ENCODE measurements around the gene PADI1.

The PADI1 gene

DNA sequence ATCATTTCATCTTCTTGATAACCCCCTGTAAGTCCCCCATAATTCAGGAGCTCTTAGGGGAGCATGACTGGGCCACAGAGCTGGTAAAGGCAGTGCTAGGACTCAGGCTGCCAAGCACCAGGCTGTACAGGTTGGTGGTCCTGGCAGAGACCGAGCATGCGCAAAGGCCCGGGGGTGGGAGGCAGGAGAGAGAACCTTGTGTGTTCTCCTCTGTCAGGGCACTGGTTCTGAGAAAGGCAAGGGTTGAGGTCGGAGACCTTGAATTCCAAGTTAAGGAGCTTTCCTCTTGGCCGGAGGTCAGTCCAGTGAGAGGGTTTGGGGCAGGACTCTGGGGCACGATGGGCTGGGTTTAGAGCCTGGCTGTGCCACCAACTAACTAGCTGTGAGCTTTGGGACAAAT lies 67.1 kb downstream of the PADI1 start:
- CTCF ChIA-PET = interaction anchor here (0.5 kb wide), 1 partner anchor 83 kb away, joined by 3 read pairs; no protein-coding TSS in a partner anchor
- no peak for TF ChIP-seq CTBP1 (IDR thresholded peaks at IDR 0.05; ENCODE audit: borderline replicate concordance)
- no peak for TF ChIP-seq NFRKB (IDR thresholded peaks at IDR 0.05)
- no peak for TF ChIP-seq BHLHE40 (IDR thresholded peaks at IDR 0.05; ENCODE audit: borderline replicate concordance)
- TF ChIP-seq HDGF (IDR thresholded peaks at IDR 0.05; ENCODE audit: borderline replicate concordance) = no peak
- TF ChIP-seq SP1 (IDR thresholded peaks at IDR 0.05) = no peak
- TF ChIP-seq ARNT (IDR thresholded peaks at IDR 0.05) = no peak
- DNase-seq (ENCODE audit: extremely low spot score) = no peak
- POLR2A ChIA-PET = no interaction called here

DNA sequence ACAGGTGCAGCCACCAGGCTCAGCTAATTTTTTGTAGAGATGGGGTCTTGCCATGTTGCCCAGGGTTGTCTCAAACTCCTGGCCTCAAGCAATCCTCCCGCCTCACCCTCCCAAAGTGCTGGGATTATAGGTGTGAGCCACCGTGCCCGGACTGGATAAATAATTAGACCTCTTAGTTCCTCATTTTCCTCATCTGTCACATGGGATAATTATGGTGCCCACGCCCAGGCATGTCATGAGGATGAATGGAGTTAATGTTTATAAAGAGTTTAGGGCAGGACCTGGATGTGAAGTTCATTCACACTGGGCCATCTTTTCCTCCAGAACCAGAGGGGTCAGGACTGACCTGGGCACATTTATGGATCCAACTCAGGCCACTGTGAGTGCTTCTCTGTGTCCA lies 67.7 kb downstream of the PADI1 start:
- POLR2A ChIA-PET = no interaction called here
- DNase-seq (ENCODE audit: extremely low spot score) = no peak
- CTCF ChIA-PET = no interaction called here
- TF ChIP-seq LEF1 (IDR thresholded peaks at IDR 0.05; ENCODE audit: borderline replicate concordance) = no peak
- no peak for TF ChIP-seq SP1 (IDR thresholded peaks at IDR 0.05)
- TF ChIP-seq FOXM1 (IDR thresholded peaks at IDR 0.05; ENCODE audit: borderline replicate concordance) = no peak
- no peak for TF ChIP-seq BHLHE40 (IDR thresholded peaks at IDR 0.05; ENCODE audit: borderline replicate concordance)
- TF ChIP-seq TARDBP (IDR thresholded peaks at IDR 0.05) = no peak
- TF ChIP-seq HDGF (IDR thresholded peaks at IDR 0.05; ENCODE audit: borderline replicate concordance) = no peak
- TF ChIP-seq CTBP1 (IDR thresholded peaks at IDR 0.05; ENCODE audit: borderline replicate concordance) = no peak
- no peak for TF ChIP-seq ELF4 (IDR thresholded peaks at IDR 0.05)
- TF ChIP-seq SUZ12 (IDR thresholded peaks at IDR 0.05) = no peak
- TF ChIP-seq, protein P1, sequence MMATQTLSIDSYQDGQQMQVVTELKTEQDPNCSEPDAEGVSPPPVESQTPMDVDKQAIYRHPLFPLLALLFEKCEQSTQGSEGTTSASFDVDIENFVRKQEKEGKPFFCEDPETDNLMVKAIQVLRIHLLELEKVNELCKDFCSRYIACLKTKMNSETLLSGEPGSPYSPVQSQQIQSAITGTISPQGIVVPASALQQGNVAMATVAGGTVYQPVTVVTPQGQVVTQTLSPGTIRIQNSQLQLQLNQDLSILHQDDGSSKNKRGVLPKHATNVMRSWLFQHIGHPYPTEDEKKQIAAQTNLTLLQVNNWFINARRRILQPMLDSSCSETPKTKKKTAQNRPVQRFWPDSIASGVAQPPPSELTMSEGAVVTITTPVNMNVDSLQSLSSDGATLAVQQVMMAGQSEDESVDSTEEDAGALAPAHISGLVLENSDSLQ (IDR thresholded peaks at IDR 0.05) = no peak
- no peak for TF ChIP-seq ZNF384 (IDR thresholded peaks at IDR 0.05)
- no peak for TF ChIP-seq ARNT (IDR thresholded peaks at IDR 0.05)
- TF ChIP-seq L3MBTL2 (conservative IDR thresholded peaks at IDR 0.05) = no peak
- no peak for TF ChIP-seq NFRKB (IDR thresholded peaks at IDR 0.05)
- TF ChIP-seq FOXA1 (IDR thresholded peaks at IDR 0.05) = no peak
- TF ChIP-seq FOXK2 (IDR thresholded peaks at IDR 0.05) = no peak

DNA sequence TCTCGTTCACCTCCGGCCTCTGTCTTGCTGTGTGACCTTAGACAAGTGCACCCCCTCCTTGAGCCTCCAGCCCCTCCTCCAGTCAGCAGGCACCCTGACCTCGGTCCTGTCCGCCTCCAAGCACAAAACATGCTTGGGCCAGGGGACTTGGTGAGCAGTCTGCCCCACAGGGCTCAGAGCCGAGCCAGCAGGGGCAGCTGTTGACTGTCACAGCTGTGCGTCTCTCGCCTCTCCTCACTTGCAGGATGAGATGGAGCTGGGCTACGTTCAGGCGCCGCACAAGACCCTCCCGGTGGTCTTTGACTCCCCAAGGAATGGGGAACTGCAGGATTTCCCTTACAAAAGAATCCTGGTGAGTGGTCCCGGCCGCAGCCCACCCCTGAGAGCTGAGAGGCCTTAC lies 68.2 kb downstream of the PADI1 start:
- TF ChIP-seq ZNF384 (IDR thresholded peaks at IDR 0.05) = no peak
- no peak for TF ChIP-seq CTBP1 (IDR thresholded peaks at IDR 0.05; ENCODE audit: borderline replicate concordance)
- TF ChIP-seq SUZ12 (IDR thresholded peaks at IDR 0.05) = no peak
- no peak for TF ChIP-seq BHLHE40 (IDR thresholded peaks at IDR 0.05; ENCODE audit: borderline replicate concordance)
- no peak for TF ChIP-seq HDGF (IDR thresholded peaks at IDR 0.05; ENCODE audit: borderline replicate concordance)
- TF ChIP-seq L3MBTL2 (conservative IDR thresholded peaks at IDR 0.05) = no peak
- TF ChIP-seq LEF1 (IDR thresholded peaks at IDR 0.05; ENCODE audit: borderline replicate concordance) = no peak
- TF ChIP-seq FOXA1 (IDR thresholded peaks at IDR 0.05) = no peak
- TF ChIP-seq SP1 (IDR thresholded peaks at IDR 0.05) = no peak
- TF ChIP-seq FOXM1 (IDR thresholded peaks at IDR 0.05; ENCODE audit: borderline replicate concordance) = no peak
- TF ChIP-seq TARDBP (IDR thresholded peaks at IDR 0.05) = no peak
- TF ChIP-seq ARNT (IDR thresholded peaks at IDR 0.05) = no peak
- no peak for TF ChIP-seq NFRKB (IDR thresholded peaks at IDR 0.05)
- no peak for DNase-seq (ENCODE audit: extremely low spot score)
- POLR2A ChIA-PET = no interaction called here
- CTCF ChIA-PET = interaction anchor here (0.9 to 1.3 kb wide), 2 partner anchors 10 to 27 kb away, joined by 3 to 4 read pairs; no protein-coding TSS in a partner anchor

DNA sequence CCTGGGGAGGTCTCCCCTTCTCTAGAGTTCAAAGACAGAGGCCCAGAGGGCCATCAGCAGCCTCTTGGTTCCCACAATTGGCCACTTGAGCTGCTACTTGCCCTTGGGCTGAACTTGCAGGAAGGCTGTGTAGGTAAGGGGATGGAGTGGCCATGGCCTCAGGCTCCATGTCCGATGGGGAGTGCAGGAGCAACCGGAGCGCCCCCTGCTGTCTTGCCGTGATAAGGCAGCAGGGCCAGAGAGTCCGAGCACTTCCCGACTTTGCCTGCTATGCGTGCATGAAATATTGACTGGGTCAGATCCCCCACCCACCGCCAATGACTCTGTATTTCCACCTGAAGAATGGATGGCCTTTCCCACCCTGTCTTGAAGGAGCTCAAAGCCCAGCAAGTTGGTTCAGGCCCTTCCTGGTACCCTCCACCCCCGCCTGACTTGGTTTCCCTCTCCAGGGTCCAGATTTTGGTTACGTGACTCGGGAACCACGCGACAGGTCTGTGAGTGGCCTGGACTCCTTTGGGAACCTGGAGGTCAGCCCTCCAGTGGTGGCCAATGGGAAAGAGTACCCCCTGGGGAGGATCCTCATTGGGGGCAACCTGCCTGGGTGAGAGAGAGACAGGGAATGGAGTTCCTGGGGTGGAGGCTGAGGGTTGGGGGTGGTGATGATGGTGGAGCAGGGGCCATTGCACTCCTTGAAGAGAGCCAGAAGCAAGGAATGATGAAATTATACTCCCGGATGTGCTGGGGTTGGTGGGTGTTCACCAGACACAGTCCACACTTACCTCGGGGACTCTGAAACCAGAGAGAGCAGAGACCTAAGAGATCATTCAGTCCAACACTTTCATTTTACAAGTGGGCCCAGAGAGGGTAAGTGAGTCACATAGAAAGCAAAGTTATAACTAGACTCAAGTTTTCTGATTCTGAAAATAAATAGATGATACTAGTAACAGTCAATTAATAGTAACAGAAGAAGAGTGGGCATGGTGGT lies 69.5 kb downstream of the PADI1 start:
- ChIA-PET POLR2A (no interaction called here), CTCF (interaction anchor here (0.8 to 1.4 kb wide), 6 partner anchors 9 to 149 kb away, joined by 3 to 6 read pairs (median 4); no protein-coding TSS in a partner anchor)
- DNase-seq (ENCODE audit: extremely low spot score) = peak; percentile 90
- TF ChIP-seq BHLHE40 (IDR thresholded peaks at IDR 0.05; ENCODE audit: borderline replicate concordance) (no peak), ARNT (IDR thresholded peaks at IDR 0.05) (no peak), FOXK2 (IDR thresholded peaks at IDR 0.05) (no peak), FOXA1 (IDR thresholded peaks at IDR 0.05) (no peak), TARDBP (IDR thresholded peaks at IDR 0.05) (no peak), SP1 (IDR thresholded peaks at IDR 0.05) (no peak), FOXM1 (IDR thresholded peaks at IDR 0.05; ENCODE audit: borderline replicate concordance) (no peak), SUZ12 (IDR thresholded peaks at IDR 0.05) (no peak), ZNF384 (IDR thresholded peaks at IDR 0.05) (no peak), CTBP1 (IDR thresholded peaks at IDR 0.05; ENCODE audit: borderline replicate concordance) (no peak), L3MBTL2 (conservative IDR thresholded peaks at IDR 0.05) (no peak), NFRKB (IDR thresholded peaks at IDR 0.05) (no peak)
- TF ChIP-seq, protein P1 (IDR thresholded peaks at IDR 0.05) = no peak

DNA sequence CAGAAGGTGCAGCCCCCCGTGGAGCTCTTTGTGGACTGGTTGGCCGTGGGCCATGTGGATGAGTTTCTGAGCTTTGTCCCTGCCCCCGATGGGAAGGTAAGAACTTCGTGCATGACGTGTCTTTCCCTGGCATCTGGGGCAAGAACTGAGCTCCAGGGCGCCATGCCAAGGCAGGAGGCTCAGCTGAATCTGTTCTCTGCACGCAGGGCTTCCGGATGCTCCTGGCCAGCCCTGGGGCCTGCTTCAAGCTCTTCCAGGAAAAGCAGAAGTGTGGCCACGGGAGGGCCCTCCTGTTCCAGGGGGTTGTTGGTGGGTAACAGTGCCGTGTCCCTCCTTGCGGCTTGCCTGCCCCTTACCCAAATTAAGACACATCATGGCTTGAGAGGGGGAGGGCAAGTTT lies 71.6 kb downstream of the PADI1 start:
- no peak for DNase-seq (ENCODE audit: extremely low spot score)
- POLR2A ChIA-PET = no interaction called here
- TF ChIP-seq BHLHE40 (IDR thresholded peaks at IDR 0.05; ENCODE audit: borderline replicate concordance) (no peak), FOXA1 (IDR thresholded peaks at IDR 0.05) (no peak), FOXK2 (IDR thresholded peaks at IDR 0.05) (no peak), LEF1 (IDR thresholded peaks at IDR 0.05; ENCODE audit: borderline replicate concordance) (no peak), ARNT (IDR thresholded peaks at IDR 0.05) (no peak), SUZ12 (IDR thresholded peaks at IDR 0.05) (no peak)
- TF ChIP-seq, protein P1 (IDR thresholded peaks at IDR 0.05) = no peak
- CTCF ChIA-PET = no interaction called here
